Renal cortical epithelial cell (primary cell): ENCODE data around the gene ZBTB8A. TPM values are rescaled to one million over a fixed set of nuclear protein-coding genes. Genes with fewer than 3 reads are reported as not detected.
"Not testable (repeated sequence)": the region's sequence is repeated elsewhere in the genome, so short reads cannot be mapped to it uniquely, and the experiment has no call there.

Experiments used
- DNase-seq: peaks from one replicate; pipeline ENCODE4 v3.0.0-alpha.2; 2011; ENCODE audit warnings: low read depth
- total RNA-seq: library from RNA; depleted of rRNA; stranded (reverse); fragments of >200 nt; gene quantifications from 2 replicates; pipeline ENCODE4 v1.2.3, GENCODE V29; 2014

Gene ZBTB8A
- total RNA-seq, 1 donor from 2014 or later = 8.9 TPM

DNA sequence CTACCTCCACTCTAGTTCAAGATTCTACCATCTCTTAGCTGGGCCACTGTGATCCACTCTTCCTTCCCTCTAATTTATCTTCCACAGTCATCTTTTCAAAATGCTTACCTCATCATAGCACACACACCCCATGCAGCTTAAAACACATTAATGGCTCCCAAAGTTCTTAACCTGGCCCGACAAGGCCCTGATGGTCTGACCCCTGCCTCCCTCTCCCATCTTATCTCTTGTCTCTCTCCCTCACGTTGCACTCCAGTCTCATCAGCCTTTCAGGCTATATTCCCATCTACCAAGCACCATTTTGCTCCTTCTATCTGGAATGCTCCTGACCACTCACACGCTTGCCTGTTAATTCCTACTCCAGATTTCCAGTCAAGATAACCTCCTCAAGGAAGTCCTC is 2.5 kb upstream of the ZBTB8A start:
- DNase-seq = no peak

DNA sequence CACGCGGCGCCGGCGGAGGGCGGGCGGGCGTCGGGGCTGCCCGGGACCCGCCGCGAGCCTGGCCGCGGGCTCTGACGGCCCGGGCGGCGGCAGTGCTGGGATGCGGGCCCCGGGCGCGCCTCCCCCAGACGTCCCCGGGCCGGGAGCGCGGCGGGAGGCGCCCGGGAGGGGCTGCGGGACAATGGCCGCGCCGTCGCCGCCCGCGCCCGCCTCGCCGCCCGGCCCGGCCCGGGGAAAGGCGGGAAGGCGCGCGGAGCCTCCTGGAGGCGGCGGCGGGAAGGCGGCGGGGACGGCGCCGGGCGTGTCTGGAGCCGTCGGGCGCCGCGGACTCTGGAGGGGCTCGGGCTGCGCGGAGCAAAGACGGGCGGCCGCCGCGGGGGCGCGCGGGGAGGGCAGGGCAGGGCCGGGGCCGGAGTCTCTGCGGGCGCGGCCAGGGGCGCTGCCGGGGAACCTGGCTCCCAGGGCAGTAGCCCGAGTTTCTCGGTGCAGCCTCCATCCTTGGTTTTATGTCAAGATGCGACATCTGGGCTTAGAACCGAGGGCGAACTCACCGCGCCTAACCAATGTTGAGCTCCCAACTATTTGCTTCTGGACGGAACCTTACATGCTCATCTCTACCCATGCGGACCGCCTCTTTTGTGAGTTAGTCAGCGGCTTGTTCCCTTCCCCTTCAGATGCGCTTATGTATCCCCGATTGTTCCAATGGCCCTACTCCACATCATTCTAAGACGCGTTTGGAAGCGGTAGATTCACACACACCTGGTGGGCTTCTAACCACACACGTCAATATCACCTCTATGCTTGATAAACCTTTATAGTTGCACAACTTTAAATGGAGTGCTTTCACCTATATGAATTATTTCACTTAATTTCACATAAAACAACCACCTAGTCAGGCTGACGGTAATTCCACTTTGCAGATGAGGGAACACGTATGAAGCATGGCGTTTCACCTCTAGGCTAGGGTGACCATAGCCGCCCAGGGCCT is 651 bp downstream of the ZBTB8A start:
- DNase-seq = peak; percentile 15

DNA sequence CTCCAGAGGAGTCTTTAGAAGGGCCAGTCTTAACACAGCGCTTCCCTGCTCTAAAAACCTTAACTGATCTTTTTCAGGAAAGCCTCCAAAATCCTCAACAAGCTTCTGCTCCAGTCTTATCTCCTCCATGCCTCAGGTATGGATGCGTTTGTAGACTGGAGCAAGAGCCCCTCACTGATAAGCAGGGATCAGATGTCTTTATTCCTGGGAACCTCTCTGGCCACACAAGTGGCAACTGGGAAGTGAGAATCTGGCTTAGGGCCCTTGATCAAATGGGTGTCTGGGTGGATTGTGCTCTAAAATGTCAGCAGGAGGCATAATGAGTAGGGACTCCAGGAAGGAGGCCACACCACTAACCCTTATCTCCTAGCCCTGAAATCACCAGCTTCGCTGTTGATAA is 1.4 kb downstream of the ZBTB8A start:
- no peak for DNase-seq

DNA sequence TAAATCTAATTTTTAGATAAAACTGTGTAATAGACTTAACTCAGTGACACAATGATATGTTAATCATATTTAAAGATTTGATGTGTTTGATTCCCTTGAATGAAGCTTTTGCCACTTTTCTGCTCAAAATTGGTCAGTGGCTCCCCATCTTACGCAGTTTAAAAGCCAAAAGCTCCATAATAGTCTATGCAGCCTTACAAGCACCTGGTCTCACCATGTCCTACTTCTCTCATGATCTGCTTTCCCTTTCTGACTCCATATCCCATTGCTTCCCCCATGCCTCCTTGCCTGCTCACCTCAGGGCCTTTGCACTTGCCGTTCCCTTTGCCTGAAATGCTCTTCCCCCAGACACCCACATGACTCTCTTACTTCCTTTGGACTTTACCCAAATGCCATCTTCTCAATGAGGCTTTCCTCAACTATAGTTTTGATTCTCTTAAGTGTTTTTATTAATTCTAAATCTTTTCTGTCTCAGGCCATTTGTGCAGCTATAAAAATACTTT is 1.9 kb downstream of the ZBTB8A start:
- DNase-seq = no peak

DNA sequence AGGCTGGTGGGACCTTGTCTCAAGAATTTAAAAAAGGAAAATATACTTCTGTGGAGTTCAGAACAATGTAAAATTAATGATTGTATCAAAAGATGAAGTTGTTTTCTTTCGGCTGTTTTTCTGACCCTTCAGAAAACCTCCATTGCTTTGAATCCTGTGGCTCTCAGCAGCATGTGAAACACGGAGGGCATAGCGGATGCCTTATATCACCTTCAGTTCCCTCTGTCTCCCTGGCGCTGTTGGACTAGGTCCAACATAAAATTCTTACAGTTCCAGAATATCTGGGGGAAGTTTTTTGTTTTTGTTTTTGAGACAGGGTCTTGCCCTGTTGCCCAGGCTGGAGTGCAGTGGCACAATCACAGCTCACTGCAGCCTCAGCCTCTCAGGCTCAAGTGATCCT is 7.4 kb downstream of the ZBTB8A start:
- DNase-seq = no peak

DNA sequence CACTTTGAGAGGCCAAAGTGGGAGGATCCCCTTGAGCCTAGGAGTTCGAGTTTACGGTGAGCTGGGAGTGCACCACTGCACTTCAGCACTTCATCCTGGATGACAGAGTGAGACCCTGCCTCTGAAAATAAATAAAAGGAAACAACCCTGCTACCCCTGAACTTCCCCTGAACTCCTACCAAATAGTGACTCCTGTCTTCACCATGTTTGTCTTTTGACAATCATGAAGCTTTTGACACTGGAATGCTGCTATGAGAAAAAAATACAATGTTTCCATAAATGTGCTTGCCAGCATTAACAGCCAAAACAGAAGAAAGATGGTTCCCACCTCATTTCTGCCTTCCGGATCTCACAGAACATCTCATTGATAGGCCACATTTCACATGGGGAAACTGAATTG is 10.4 kb downstream of the ZBTB8A start:
- DNase-seq = no peak

DNA sequence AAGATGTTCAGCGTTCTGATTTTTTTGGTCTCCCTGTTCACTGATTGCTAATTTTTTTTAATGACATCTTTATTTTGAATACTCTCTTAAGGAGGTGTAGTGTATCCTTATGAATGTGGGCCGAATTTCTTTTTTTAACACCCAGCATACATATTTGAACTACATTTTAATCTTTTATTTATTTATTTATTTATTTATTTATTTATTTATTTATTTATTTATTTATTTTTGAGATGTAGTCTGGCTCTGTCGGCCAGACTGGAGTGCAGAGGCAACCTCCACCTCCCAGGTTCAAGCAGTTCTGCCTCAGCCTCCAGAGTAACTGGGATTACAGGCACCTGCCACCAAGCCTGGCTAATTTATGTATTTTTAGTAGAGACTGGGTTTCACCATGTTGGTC is 15.1 kb downstream of the ZBTB8A start:
- no peak for DNase-seq

DNA sequence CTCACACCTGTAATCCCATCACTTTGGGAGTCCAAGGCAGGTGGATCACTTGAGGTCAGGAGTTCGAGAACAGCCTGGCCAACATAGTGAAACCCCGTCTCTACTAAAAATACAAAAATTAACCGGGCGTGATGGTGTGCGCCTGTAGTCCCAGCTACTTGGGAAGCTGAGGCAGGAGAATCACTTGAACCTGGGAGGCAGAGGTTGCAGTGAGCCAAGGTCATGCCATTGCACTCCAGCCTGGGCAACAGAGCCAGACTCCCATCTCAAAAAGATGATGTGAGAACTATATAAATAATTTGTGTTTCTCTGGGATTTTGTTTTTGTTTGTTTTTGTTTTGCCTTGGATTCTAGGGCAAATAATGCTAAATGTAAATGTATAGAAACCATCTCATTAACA is 17.8 kb downstream of the ZBTB8A start:
- not testable (repeated sequence) for DNase-seq

DNA sequence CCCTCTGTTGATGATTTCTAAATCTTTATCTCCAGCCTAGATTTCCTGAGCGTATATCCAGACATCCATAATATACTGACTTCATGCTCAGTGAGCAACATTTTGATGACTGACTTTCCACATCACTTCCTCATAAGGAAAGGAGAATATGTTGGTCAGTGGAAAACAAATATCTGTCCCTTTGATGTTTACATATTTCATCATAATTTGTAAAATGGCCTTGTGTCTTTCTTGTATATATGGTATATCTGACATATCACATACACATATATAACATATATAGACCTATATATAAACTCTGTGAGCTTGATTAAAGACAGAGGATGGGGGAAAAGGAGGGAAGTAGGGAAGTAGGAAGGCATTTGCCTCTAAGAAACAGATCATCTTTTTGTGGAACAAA is 18.6 kb downstream of the ZBTB8A start:
- no peak for DNase-seq

DNA sequence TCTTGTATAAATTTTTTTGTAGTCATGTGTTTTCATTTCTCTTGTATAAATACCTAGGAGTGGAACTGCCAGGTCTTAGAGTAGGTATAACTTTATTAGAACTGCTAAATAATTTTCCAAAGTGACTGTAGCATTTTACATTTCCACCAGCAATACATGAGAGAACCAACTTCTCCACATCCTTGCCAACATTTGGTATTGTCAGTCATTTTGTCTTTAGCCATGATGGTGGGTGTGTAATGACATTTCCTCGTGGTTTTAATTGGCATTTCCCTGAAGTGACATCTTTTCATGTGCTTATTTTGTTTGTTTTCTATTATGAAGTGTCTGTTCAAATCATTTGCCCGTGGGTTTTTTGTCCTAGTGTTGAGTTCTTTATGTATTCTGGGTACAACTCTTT is 29.7 kb downstream of the ZBTB8A start:
- DNase-seq = no peak

DNA sequence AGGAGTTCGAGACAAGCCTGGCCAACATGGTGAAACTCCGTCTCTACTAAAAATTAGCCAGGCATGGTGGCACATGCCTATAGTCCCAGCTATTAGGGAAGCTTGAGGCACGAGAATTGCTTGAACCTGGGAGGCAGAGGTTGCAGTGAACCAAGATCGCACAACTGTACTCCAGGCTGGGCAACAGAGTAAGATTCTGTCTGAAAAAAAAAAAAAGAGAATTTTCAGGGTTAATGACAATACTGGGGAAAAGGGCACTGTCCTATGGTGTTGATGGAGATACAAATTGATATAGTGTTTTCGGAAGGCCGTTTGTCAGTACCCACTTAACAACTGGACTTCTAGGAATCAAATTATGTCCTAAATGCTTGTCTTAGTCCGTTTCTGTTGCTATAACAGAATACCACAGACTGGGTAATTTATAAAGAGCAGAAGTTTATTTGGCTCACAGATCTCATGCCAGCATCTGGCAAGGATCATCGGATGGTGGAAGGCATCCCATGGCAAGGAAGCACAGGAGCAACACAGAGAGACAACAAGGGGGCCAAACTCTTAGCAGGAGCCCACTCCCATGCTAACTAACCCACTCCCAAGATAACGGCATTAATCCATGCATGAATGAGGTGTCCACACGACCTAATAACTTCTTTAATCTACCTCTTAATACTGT is 41.3 kb downstream of the ZBTB8A start:
- DNase-seq = no peak

DNA sequence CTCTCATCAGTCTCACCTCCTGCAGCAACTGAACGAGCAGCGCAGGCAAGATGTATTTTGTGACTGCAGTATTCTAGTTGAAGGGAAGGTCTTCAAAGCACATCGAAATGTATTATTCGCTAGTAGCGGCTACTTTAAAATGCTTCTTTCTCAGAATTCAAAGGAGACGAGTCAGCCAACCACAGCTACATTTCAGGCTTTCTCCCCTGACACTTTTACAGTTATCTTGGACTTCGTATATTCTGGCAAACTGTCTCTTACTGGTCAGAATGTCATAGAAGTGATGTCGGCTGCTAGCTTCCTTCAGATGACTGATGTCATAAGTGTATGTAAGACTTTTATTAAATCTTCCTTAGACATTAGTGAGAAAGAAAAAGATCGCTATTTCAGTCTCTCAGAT is 53.7 kb downstream of the ZBTB8A start:
- DNase-seq = no peak

DNA sequence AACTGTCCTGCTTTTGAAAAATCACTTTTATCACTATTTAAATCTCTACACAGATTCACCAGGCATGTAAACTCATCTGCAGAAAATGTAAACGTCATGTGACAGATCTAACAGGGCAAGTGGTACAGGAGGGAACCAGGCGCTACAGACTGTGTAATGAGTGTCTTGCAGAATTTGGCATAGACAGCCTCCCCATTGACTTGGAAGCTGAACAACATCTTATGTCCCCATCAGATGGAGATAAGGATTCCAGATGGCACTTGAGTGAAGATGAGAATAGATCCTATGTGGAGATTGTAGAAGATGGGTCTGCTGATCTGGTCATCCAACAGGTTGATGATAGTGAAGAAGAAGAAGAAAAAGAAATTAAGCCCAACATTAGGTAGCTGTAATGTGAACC is 60.8 kb downstream of the ZBTB8A start:
- no peak for DNase-seq

DNA sequence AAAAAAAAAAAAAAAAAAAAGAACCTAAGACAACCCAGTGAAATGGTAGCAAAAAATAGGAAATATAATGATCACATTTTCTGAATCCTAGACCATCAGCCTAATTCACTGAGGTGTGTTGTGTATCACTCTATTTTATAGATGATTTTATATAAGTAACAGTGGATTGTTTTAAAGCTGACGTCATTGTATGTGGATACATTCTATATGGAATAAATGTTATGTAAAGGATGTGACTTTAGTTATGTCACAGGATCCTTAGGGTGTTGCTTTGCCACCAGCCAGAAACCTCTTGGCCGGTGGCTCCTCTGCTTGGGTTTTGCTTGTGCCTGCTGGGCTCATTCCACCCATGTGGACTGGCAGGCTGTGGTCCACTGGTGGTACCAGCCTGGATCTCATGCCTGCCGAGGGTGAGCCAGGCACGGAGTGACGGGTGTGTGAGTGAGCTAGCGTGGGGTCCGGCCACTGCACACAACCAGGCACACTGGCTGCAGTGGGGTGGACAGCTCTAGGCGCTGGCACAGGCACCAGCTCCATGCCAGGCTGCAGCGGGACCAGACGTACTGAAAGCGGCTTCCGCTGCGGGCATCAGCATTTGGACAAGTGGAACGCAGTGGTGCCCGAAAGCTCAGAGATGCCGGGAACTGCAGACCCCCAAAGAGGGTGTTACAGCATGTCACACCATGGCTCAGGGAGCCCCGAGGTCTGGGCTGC is 66.6 kb downstream of the ZBTB8A start:
- DNase-seq = no peak

DNA sequence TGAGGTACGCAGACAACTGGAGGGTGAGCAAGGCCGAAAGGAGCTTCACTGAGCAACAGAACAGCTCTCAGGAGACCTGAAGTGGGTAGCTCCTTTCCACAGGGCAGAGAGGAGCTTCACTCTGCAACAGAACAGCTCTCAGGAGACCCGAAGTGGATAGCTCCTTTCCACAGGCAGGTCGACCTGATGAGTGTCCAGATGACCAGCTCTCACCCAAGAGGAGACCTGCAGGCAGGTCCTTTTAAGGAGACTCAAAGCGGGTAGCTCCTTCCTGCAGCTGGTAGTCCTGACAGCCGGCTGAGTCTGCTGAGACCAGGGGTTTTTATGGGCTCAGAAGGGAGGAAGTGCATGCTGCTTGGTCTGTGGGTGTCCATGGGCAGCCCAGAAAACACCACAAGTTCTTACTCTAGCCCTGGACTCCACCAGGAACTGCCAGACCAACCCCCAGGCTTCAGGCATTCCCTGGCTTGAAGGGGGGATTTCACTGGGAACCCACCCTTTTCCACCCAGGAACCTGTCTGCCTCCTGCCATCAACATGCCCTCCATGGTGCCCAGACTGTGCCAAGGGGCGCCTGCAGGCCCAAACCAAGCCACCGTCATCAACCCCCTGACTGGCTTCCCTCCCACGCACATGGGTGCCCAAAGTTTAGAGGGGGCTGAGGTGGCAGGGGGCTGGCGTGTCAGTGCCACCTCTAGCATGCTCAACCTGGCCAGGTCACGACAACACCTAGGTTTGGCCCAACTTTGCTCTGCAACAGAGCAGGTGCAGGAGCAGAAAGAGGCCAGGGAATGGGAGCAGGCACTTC is 67.5 kb downstream of the ZBTB8A start:
- DNase-seq = no peak

DNA sequence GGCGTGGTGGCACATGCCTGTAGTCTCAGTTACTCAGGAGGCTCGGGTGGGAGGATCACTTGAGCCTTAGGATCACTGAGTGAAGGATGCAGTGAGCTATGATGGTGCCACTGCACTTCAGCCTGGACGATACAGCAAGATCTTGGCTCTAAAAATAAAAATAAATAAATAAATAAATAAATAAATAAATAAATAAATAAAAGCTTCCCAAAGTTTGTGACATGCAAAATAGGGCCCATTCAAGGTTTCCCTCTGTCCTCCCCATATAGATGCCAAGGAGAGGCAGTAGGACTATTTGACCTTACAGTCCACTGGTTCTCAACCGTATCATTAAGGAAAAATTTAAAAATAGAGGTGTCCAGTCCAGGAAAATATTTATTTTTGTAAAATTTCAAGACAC is 70.0 kb downstream of the ZBTB8A start:
- DNase-seq = no peak

DNA sequence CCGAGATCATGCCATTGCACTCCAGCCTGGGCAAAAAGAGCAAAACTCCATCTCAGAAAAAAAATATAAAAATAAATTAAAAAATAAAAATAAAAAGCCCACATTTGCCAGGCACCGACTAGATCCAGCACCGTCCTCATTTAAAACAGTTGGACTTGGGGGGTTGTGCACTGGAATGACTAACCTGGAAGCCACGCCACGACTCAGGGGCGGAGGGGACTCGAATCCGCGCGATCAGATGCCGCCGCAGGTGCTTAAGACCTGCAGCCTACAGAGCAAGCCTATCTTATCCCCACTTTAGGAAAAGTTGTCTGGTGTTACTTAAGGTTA is 72.6 kb downstream of the ZBTB8A start:
- DNase-seq = no peak

DNA sequence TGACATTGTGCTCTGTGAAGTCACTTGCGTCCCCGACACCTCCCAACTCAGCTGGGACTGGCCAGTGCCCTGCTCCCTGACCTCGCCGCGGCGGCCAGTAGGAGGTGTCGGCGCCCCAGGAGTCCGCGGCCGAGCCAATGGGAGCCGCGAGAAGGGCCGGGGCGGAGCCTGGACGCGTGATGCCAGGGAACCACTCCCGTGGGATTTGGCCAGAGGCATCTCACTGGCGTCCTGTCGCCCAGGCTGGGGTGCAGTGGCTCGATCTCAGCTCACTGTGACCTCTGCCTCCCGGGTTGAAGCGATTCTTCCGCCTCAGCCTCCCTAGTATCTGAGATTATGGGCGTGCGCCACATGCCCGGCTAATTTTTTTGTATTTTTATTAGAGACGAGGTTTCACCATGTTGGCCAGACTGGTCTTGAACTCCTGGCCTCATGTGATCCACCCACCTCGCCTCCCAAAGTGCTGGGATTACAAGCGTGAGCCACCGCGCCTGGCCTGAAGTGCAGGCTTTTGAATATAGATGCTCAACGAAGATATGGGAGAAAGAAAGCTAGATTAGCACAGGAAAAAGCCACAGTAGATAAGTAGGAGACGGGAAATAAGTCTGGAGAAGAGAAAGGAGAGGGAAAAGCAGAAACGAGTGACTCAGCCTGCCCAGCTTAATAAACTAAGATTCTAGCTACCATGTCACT is 73.1 kb downstream of the ZBTB8A start:
- peak; percentile 62 for DNase-seq

DNA sequence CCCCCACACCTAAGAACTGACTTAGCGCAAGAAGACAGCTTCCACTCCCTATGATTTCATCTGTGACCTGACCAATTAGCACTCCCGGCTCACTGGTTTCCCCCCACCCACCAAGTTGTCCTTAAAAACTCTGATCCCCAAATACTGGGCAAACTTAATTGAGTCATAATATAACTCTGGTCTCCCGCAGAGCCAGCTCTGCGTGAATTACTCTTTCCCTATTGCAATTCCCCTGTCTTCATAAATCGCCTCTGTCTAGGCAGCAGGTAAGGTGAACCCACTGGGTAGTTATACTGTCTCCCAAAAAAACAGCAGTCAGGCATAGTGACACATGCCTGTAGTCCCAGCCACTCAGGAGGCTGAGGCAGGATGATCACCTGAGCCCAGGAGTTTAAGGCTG is 74.2 kb downstream of the ZBTB8A start:
- DNase-seq = no peak

DNA sequence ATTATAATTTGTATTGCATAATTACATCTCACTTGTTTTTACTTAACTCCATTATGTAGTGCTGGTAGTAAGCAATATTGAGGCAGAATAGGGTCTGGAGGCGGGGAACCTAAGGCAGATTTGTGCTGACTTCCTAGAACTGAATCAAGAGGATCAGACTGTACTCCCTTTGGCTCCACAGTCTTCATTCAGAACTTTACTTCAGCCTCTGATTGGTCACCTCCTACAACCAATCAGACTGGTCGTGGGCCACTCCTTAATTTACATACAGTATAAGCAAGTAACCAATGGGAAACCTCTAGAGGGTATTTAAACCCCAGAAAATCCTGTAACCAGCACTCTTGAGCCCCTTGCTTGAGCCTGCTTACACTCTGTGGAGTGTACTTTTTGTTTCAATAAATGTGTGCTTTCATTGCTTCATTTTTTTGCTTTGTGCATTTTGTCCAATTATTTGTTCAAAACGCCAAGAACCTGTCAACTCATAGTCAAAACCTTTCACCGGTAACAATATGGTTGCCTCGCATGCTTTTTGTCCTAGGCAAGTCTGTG is 79.5 kb downstream of the ZBTB8A start:
- DNase-seq = no peak
